AG09319 (cell line): ENCODE data around the gene TTC9B.

Experiments
- DNase-seq: peaks from one replicate; pipeline ENCODE4 v3.0.0-alpha.2; 2010; ENCODE audit warnings: low read depth; ENCODE audit errors: extremely low read depth
- CTCF ChIP-seq: IDR thresholded peaks from 2 replicates; pipeline ENCODE4 v1.5.1; 2011; ENCODE audit warnings: low read depth, mild to moderate bottlenecking, inconsistent platforms, low read length, moderate library complexity

TTC9B gene

GRCh38 chr19:40232479-40232878, 14.3 kb upstream of the TTC9B start:
- no peak for DNase-seq
- no peak for TF ChIP-seq CTCF

GRCh38 chr19:40231544-40232424, 13.6 kb upstream of the TTC9B start:
- DNase-seq: no peak
- TF ChIP-seq CTCF: no peak

GRCh38 chr19:40231057-40231456, 12.9 kb upstream of the TTC9B start:
- DNase-seq: no peak
- TF ChIP-seq CTCF: no peak

- TF ChIP-seq CTCF: no peak
- no peak for DNase-seq
These were observed 11.8 kb upstream of the TTC9B start for GRCh38 chr19:40229926-40230417.

- DNase-seq: no peak
- no peak for TF ChIP-seq CTCF
These were observed 11.3 kb upstream of the TTC9B start for GRCh38 chr19:40229484-40229883.

GRCh38 chr19:40228863-40229262, 10.7 kb upstream of the TTC9B start:
- DNase-seq: no peak
- no peak for TF ChIP-seq CTCF

GRCh38 chr19:40228346-40228745, 10.2 kb upstream of the TTC9B start:
- no peak for DNase-seq
- no peak for TF ChIP-seq CTCF
